ENCODE measurements around the gene DHFR2. TPM values are rescaled to one million over a fixed set of nuclear protein-coding genes. Genes with fewer than 3 reads are reported as not detected.
A peak's percentile ranks its signal among the peaks of the same experiment; 100 is the strongest.

DHFR2 gene
- total RNA-seq, 2 experiments from 2014 or later = 6.3 to 8.1 TPM

DNA sequence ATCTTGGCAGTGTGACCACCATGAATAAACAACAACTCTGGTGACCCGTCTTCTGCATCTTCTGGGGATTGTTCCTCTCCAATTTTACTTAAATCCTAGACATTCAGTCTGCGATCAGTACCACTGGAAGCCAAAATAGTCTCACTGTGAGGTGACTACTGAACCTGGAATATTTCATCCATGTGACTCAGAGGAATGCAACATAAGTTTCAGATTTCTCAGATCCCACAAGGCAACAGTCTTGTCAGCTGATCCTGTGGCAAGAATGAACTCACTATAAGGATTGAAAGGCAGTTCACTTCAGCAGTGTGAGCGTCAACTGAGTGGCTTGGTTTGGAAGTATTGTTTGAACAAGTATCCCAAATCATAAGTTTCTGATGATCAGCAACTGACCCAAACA, 13.3 kb upstream of the DHFR2 start:
- H3K36me3 Mint-ChIP-seq (ENCODE audit: low read depth) = peaks cover 51% of the 10 kb centered on the region
- intact Hi-C loops (cut with micrococcal nuclease) = no loop called here
- no peaks in the 10 kb centered on the region for H3K9me3 Mint-ChIP-seq
- no peak overlapping the region for H3K27ac Mint-ChIP-seq
- ATAC-seq (no peak), DNase-seq (no peak)
- CTCF ChIA-PET = no interaction called here
- H3K4me3 Mint-ChIP-seq = no peak overlapping the region
- no peaks in the 10 kb centered on the region for H3K27me3 Mint-ChIP-seq
- peaks cover 67% of the 10 kb centered on the region for H3K4me1 Mint-ChIP-seq (ENCODE audit: low read depth)
- POLR2A ChIA-PET = no interaction called here
- TF ChIP-seq, protein P1, sequence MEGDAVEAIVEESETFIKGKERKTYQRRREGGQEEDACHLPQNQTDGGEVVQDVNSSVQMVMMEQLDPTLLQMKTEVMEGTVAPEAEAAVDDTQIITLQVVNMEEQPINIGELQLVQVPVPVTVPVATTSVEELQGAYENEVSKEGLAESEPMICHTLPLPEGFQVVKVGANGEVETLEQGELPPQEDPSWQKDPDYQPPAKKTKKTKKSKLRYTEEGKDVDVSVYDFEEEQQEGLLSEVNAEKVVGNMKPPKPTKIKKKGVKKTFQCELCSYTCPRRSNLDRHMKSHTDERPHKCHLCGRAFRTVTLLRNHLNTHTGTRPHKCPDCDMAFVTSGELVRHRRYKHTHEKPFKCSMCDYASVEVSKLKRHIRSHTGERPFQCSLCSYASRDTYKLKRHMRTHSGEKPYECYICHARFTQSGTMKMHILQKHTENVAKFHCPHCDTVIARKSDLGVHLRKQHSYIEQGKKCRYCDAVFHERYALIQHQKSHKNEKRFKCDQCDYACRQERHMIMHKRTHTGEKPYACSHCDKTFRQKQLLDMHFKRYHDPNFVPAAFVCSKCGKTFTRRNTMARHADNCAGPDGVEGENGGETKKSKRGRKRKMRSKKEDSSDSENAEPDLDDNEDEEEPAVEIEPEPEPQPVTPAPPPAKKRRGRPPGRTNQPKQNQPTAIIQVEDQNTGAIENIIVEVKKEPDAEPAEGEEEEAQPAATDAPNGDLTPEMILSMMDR (IDR thresholded peaks at IDR 0.05) = no peak

DNA sequence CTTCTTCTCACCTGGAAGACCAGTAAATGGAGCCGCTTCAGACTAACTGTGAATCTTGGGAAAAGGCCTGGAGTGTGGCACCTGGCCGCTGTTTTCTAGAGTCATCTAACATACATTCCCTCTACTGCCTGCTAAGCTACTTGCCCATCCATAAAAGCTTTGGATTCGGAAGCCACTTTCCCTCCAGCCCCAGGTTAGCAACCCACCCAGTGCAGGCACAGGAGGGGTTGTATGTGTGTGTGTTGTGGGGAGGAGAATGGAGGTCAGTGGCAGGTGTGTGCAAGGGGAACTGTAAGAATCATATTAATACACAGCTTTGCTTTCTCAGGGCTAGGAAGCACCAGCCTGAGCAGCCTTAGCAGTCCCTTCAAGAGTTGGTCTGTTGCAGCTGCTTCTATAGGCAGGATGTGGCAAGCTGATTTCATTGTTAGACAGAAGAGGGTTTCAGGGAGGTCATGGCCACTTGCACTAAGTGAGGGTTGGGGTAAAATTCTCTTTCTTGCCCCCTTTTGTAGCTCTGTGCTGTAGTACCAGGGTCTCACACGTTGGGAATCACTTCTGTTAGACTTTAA, 9.1 kb upstream of the DHFR2 start:
- Mint-ChIP-seq H3K27me3 (no peaks in the 10 kb centered on the region), H3K9me3 (peaks cover 2% of the 10 kb centered on the region), H3K4me1 (ENCODE audit: low read depth) (peaks cover 66% of the 10 kb centered on the region), H3K36me3 (ENCODE audit: low read depth) (peaks cover 58% of the 10 kb centered on the region), H3K4me3 (no peak overlapping the region), H3K27ac (peak overlapping the region; percentile 4)
- ATAC-seq (peak; percentile 81), DNase-seq (peak; percentile 9)
- ChIA-PET POLR2A (interaction anchor here (1.3 to 1.4 kb wide), 2 partner anchors 9 to 15 kb away, joined by 3 to 4 read pairs; partner anchors contain the start of genes DHFR2 and NSUN3), CTCF (interaction anchor here (1.3 to 11.1 kb wide), 2 partner anchors 58 to 71 kb away, joined by 3 to 99 read pairs; no protein-coding TSS in a partner anchor)
- intact Hi-C loops (cut with micrococcal nuclease) = no loop called here
- TF ChIP-seq, protein P1 (IDR thresholded peaks at IDR 0.05) = no peak

DNA sequence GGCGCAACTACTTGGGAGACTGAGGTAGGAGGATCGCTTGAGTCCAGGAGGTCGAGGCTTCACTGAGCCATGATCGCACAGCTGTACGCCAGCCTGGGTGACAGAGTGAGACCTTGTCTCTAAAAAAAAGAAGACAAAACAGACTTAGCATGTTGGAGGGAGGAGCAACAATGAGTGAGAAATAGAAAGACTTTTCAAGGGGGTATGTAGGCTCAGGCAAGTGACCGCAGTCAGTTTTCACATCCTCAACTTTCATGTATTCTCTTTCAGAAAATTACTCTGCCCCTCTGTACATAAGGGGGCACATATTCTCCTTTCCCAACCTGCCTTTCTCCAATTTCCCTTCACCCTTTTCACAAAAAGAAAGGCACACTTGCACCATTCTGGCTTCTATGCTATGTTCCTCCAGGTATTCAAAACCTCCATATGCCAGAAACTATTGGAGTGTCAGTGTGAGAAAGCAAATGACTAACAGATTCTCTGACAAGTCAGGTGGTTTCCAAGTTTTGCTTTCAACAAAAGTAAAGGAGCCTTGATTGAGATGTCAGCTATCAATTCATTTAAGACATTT, 7.7 kb upstream of the DHFR2 start:
- ChIA-PET POLR2A (interaction anchor here (0.6 to 1.4 kb wide), 4 partner anchors 25 to 162 kb away, joined by 3 read pairs; no protein-coding TSS in a partner anchor), CTCF (interaction anchor here (1.1 to 11.1 kb wide), 14 partner anchors 8 to 90 kb away, joined by 3 to 99 read pairs (median 6); partner anchors contain the start of gene ARL13B)
- H3K36me3 Mint-ChIP-seq (ENCODE audit: low read depth) = peaks cover 53% of the 10 kb centered on the region
- ATAC-seq (peak; percentile 34), DNase-seq (no peak)
- H3K27me3 Mint-ChIP-seq = no peaks in the 10 kb centered on the region
- TF ChIP-seq, protein P1 (IDR thresholded peaks at IDR 0.05) = no peak
- H3K4me1 Mint-ChIP-seq (ENCODE audit: low read depth) = peaks cover 74% of the 10 kb centered on the region
- intact Hi-C loops (cut with micrococcal nuclease) = no loop called here
- no peak overlapping the region for H3K4me3 Mint-ChIP-seq
- H3K27ac Mint-ChIP-seq = peak overlapping the region; percentile 57
- peaks cover 2% of the 10 kb centered on the region for H3K9me3 Mint-ChIP-seq

DNA sequence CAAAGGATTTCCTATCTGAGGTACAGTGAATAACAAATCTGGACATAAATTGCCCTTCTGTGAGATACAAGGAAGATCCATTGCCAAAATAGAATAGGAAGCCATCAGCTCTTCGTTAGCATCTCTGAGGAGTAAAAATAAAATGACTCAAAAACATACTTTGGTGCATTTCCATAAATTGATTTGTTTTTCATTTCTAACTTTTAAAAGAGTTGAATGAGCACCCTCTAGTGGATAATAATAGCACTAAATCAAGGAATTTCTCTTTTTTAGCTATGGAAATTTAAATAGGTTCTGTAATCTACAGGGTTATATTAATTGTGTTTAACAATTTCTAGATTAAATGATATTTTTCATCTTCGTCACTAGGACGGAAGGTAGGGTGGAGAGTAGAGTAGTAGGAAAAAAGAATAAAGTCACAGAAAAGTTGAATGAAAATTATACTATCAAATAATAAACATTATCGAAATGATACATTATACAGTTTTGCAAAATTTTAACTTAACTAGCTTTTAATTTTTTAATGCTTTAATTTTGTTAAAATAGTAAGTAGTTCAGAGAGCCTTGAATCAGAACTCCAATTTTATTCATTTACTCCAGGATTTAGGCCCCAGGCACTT, 6.6 kb upstream of the DHFR2 start:
- TF ChIP-seq, protein P1 (IDR thresholded peaks at IDR 0.05) = peak; percentile 64
- intact Hi-C loops (cut with micrococcal nuclease) = loop anchor here (1.0 kb wide), 1 partner anchor 65 kb away; no protein-coding TSS in a partner anchor
- ATAC-seq (no peak), DNase-seq (no peak)
- H3K36me3 Mint-ChIP-seq (ENCODE audit: low read depth) = peaks cover 51% of the 10 kb centered on the region
- CTCF ChIA-PET = interaction anchor here (0.6 to 11.1 kb wide), 22 partner anchors 9 to 98 kb away, joined by 3 to 99 read pairs (median 4); partner anchors contain the start of gene ARL13B
- H3K4me1 Mint-ChIP-seq (ENCODE audit: low read depth) = peaks cover 78% of the 10 kb centered on the region
- peaks cover 2% of the 10 kb centered on the region for H3K9me3 Mint-ChIP-seq
- H3K4me3 Mint-ChIP-seq = no peak overlapping the region
- H3K27ac Mint-ChIP-seq = peak overlapping the region; percentile 7
- no peaks in the 10 kb centered on the region for H3K27me3 Mint-ChIP-seq
- POLR2A ChIA-PET = interaction anchor here (1.2 to 1.4 kb wide), 2 partner anchors 26 to 56 kb away, joined by 3 read pairs; no protein-coding TSS in a partner anchor

Data from activated CD8-positive, alpha-beta T cell treated with anti-CD3 and anti-CD28 coated beads for 36 hours (primary cell).